WTC11 (cell line): ENCODE measurements around the gene TANC1. TPM values are rescaled to one million over a fixed set of nuclear protein-coding genes. Genes with fewer than 3 reads are reported as not detected.

ENCODE experiments used
- ATAC-seq: fragments of 200-7000 bp; cut with Tn5 transposase; 2 replicates; pipeline ENCODE4 v1.10.0; 2021; ENCODE audit warnings: mild to moderate bottlenecking, moderate library complexity
- CTCF ChIA-PET: fragments of 300-600 bp; sonication (Branson Sonifier 250); formaldehyde crosslinking; loops from one replicate; lab custom pipeline; 2021; ENCODE audit warnings: antibody characterized with exemption; lab: Charles Lee
- POLR2A ChIA-PET: fragments of 350-600 bp; sonication (Branson Sonifier 250); formaldehyde crosslinking; loops from one replicate; lab custom pipeline; 2021; ENCODE audit warnings: antibody characterized with exemption; lab: Charles Lee
- DNase-seq: peaks from one replicate; pipeline ENCODE4 v3.0.0; 2021; ENCODE audit warnings: low spot score
- H3K27ac Mint-ChIP-seq: 2 replicates; pipeline ENCODE4 v1.8.0; 2021; ENCODE audit warnings: mixed read lengths
- H3K27me3 Mint-ChIP-seq: 2 replicates; pipeline ENCODE4 v1.8.0; 2021; ENCODE audit warnings: low read depth, mild to moderate bottlenecking, moderate library complexity, mixed read lengths
- H3K36me3 Mint-ChIP-seq: 2 replicates; pipeline ENCODE4 v1.8.0; 2021; ENCODE audit warnings: mixed read lengths
- H3K4me1 Mint-ChIP-seq: 2 replicates; pipeline ENCODE4 v1.8.0; 2022; ENCODE audit warnings: mixed read lengths
- H3K4me3 Mint-ChIP-seq: 2 replicates; pipeline ENCODE4 v1.8.0; 2021; ENCODE audit warnings: mild to moderate bottlenecking, moderate library complexity, mixed read lengths
- H3K9me3 Mint-ChIP-seq: 2 replicates; pipeline ENCODE4 v1.8.0; 2021; ENCODE audit warnings: mixed read lengths
- ATF2 ChIP-seq: sonication (generic); formaldehyde crosslinking; IDR thresholded peaks from 2 replicates; pipeline ENCODE4 v1.8.1; 2022; ENCODE audit warnings: low read depth, missing genetic modification reagents, borderline replicate concordance
- ATF6 ChIP-seq: sonication (generic); formaldehyde crosslinking; IDR thresholded peaks from 2 replicates; pipeline ENCODE4 v1.8.1; 2023; ENCODE audit warnings: mild to moderate bottlenecking, missing genetic modification reagents
- CDX4 ChIP-seq: fragments of 250-450 bp; sonication (Bioruptor Pico); IDR thresholded peaks from 2 replicates; pipeline ENCODE4 v1.9.0; 2021; ENCODE audit warnings: moderate library complexity, mild to moderate bottlenecking, inconsistent platforms, borderline replicate concordance
- E2F1 ChIP-seq: sonication (generic); formaldehyde crosslinking; IDR thresholded peaks from 2 replicates; pipeline ENCODE4 v1.8.0; 2022; ENCODE audit warnings: mild to moderate bottlenecking, missing genetic modification reagents
- ELF4 ChIP-seq: sonication (generic); formaldehyde crosslinking; IDR thresholded peaks from 2 replicates; pipeline ENCODE4 v1.8.1; 2022; ENCODE audit warnings: low read depth, mild to moderate bottlenecking, moderate library complexity, missing genetic modification reagents
- ERG ChIP-seq: fragments of 250-450 bp; sonication (Bioruptor Pico); IDR thresholded peaks from 2 replicates; pipeline ENCODE4 v1.8.0; 2021; ENCODE audit warnings: mild to moderate bottlenecking
- ESRRA ChIP-seq: sonication (generic); formaldehyde crosslinking; IDR thresholded peaks from 2 replicates; pipeline ENCODE4 v1.8.1; 2022; ENCODE audit warnings: mild to moderate bottlenecking, missing genetic modification reagents, borderline replicate concordance
- GRHL2 ChIP-seq: fragments of 250-450 bp; sonication (Bioruptor Pico); IDR thresholded peaks from 2 replicates; pipeline ENCODE4 v1.8.0; 2022; ENCODE audit warnings: mild to moderate bottlenecking, moderate library complexity; ENCODE audit not compliant: insufficient replicate concordance, severe bottlenecking
- GTF2I ChIP-seq: fragments of 250-450 bp; sonication (Bioruptor Pico); conservative IDR thresholded peaks from 2 replicates; pipeline ENCODE4 v1.4.0; 2021; ENCODE audit warnings: mild to moderate bottlenecking
- HMGA2 ChIP-seq: fragments of 250-450 bp; sonication (Bioruptor Pico); IDR thresholded peaks from 2 replicates; pipeline ENCODE4 v1.4.0; 2021; ENCODE audit warnings: mild to moderate bottlenecking, moderate library complexity
- HMGXB4 ChIP-seq: sonication (generic); formaldehyde crosslinking; IDR thresholded peaks from 2 replicates; pipeline ENCODE4 v1.8.1; 2023; ENCODE audit warnings: mild to moderate bottlenecking, moderate library complexity, missing genetic modification reagents
- MYBL2 ChIP-seq: sonication (generic); formaldehyde crosslinking; IDR thresholded peaks from 2 replicates; pipeline ENCODE4 v1.8.1; 2023; ENCODE audit warnings: mild to moderate bottlenecking, moderate library complexity, missing genetic modification reagents
- NFE2L1 ChIP-seq: sonication (generic); formaldehyde crosslinking; IDR thresholded peaks from 2 replicates; pipeline ENCODE4 v1.8.1; 2023; ENCODE audit warnings: missing genetic modification reagents
- PRDM15 ChIP-seq: sonication (generic); formaldehyde crosslinking; IDR thresholded peaks from 2 replicates; pipeline ENCODE4 v1.8.0; 2022; ENCODE audit warnings: missing genetic modification reagents
- RORB ChIP-seq: fragments of 250-450 bp; sonication (Bioruptor Pico); IDR thresholded peaks from 2 replicates; pipeline ENCODE4 v1.9.0; 2021; ENCODE audit warnings: mild to moderate bottlenecking
- SMAD3 ChIP-seq: sonication (generic); formaldehyde crosslinking; IDR thresholded peaks from 2 replicates; pipeline ENCODE4 v1.8.0; 2022; ENCODE audit warnings: missing genetic modification reagents, mild to moderate bottlenecking, borderline replicate concordance
- SMAD4 ChIP-seq: sonication (generic); formaldehyde crosslinking; IDR thresholded peaks from 2 replicates; pipeline ENCODE4 v1.8.0; 2022; ENCODE audit warnings: mild to moderate bottlenecking, missing genetic modification reagents
- ZBTB43 ChIP-seq: sonication (generic); formaldehyde crosslinking; IDR thresholded peaks from 2 replicates; pipeline ENCODE4 v1.8.1; 2023; ENCODE audit warnings: mild to moderate bottlenecking, missing genetic modification reagents
- ZNF121 ChIP-seq: sonication (generic); formaldehyde crosslinking; IDR thresholded peaks from 2 replicates; pipeline ENCODE4 v1.8.0; 2023; ENCODE audit warnings: missing genetic modification reagents
- ZNF396 ChIP-seq: fragments of 250-450 bp; sonication (Bioruptor Pico); IDR thresholded peaks from 2 replicates; pipeline ENCODE4 v1.8.0; 2021; ENCODE audit warnings: mild to moderate bottlenecking, moderate library complexity, borderline replicate concordance
- ZNF671 ChIP-seq: fragments of 250-450 bp; sonication (Bioruptor Pico); IDR thresholded peaks from 2 replicates; pipeline ENCODE4 v1.8.0; 2021; ENCODE audit warnings: mild to moderate bottlenecking
- total RNA-seq: library from RNA; stranded (reverse); gene quantifications from 3 replicates; pipeline ENCODE4 v1.2.3, GENCODE V29; 2021

TANC1 gene
- total RNA-seq, 1 experiment from 2014 or later, result 11.6 TPM

GRCh38 chr2:158962074-158962473 is 6.4 kb upstream of the TANC1 start:
- Mint-ChIP-seq H3K36me3 (no peaks in the 10 kb centered on the region), H3K4me1 (peaks cover 12% of the 10 kb centered on the region), H3K27me3 (peaks cover 13% of the 10 kb centered on the region), H3K4me3 (no peak overlapping the region), H3K9me3 (peaks cover 4% of the 10 kb centered on the region), H3K27ac (no peak overlapping the region)
- ATAC-seq, result no peak
- ChIA-PET POLR2A (interaction anchor here (0.9 kb wide), 1 partner anchor 21 kb away, joined by 3 read pairs; no protein-coding TSS in a partner anchor), CTCF (no interaction called here)
- DNase-seq, result no peak
- TF ChIP-seq E2F1 (CRISPR knock-in tag) (no peak), HMGA2 (CRISPR knock-in tag) (peak; percentile 86), GRHL2 (no peak), ZNF671 (CRISPR knock-in tag) (no peak), SMAD3 (CRISPR knock-in tag) (no peak), CDX4 (CRISPR knock-in tag) (no peak)

- Mint-ChIP-seq H3K27me3 (peaks cover 21% of the 10 kb centered on the region), H3K36me3 (no peaks in the 10 kb centered on the region), H3K4me1 (peaks cover 16% of the 10 kb centered on the region), H3K4me3 (no peak overlapping the region), H3K27ac (no peak overlapping the region), H3K9me3 (peaks cover 4% of the 10 kb centered on the region)
- ChIA-PET POLR2A (no interaction called here), CTCF (no interaction called here)
- DNase-seq, result no peak
- no peak for ATAC-seq
- TF ChIP-seq RORB (CRISPR knock-in tag), result no peak
- no peak for TF ChIP-seq PRDM15
- no peak for TF ChIP-seq GTF2I (CRISPR knock-in tag)
- TF ChIP-seq MYBL2 (CRISPR knock-in tag), result no peak
- no peak for TF ChIP-seq HMGXB4 (CRISPR knock-in tag)
- TF ChIP-seq NFE2L1 (CRISPR knock-in tag), result no peak
- no peak for TF ChIP-seq ATF2 (CRISPR knock-in tag)
- TF ChIP-seq ZNF396 (CRISPR knock-in tag), result no peak
- no peak for TF ChIP-seq ESRRA (CRISPR knock-in tag)
- TF ChIP-seq ERG (CRISPR knock-in tag), result no peak
- no peak for TF ChIP-seq HMGA2 (CRISPR knock-in tag)
- no peak for TF ChIP-seq SMAD4 (CRISPR knock-in tag)
- no peak for TF ChIP-seq ELF4 (CRISPR knock-in tag)
- TF ChIP-seq ZNF671 (CRISPR knock-in tag), result no peak
- TF ChIP-seq ZBTB43 (CRISPR knock-in tag), result no peak
- TF ChIP-seq ZNF121 (CRISPR knock-in tag), result no peak
- no peak for TF ChIP-seq CDX4 (CRISPR knock-in tag)
- TF ChIP-seq GRHL2, result no peak
- TF ChIP-seq ATF6 (CRISPR knock-in tag), result no peak
Measured at GRCh38 chr2:158963071-158963470, 5.4 kb upstream of the TANC1 start.
